Amniotic stem cell (primary cell): ENCODE measurements around the gene DYDC1.
"Not testable (repeated sequence)": the region's sequence is repeated elsewhere in the genome, so short reads cannot be mapped to it uniquely, and the experiment has no call there.

Source experiments
- DNase-seq: peaks from one replicate; lab custom pipeline; 2025; lab: John Stamatoyannopoulos, UW

Gene DYDC1

DNA sequence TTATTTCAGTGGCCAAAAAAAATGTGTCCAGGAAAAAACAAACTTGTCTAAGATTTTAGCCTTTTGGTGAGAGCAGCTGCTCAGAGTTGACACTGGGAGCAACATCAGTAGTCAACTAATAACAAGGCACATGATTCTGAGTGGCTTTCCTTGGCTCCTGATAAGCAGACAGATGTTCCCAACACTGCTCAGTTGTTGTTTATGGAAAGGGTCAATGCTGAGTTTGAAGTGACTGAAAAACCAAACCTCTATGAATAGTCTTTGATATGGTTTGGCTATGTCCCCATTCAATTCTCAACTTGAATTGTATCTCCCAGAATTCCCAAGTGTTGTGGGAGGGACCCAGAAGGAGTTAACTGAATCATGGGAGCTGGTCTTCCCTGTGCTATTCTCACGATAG, 12.3 kb downstream of the DYDC1 start:
- no peak for DNase-seq

- DNase-seq: no peak
Measured at GRCh38 chr10:80333983-80334382, 22.6 kb downstream of the DYDC1 start.

GRCh38 chr10:80324891-80325364, 31.6 kb downstream of the DYDC1 start:
- no peak for DNase-seq

- DNase-seq: no peak
Measured at GRCh38 chr10:80324086-80324485, 32.5 kb downstream of the DYDC1 start.

DNA sequence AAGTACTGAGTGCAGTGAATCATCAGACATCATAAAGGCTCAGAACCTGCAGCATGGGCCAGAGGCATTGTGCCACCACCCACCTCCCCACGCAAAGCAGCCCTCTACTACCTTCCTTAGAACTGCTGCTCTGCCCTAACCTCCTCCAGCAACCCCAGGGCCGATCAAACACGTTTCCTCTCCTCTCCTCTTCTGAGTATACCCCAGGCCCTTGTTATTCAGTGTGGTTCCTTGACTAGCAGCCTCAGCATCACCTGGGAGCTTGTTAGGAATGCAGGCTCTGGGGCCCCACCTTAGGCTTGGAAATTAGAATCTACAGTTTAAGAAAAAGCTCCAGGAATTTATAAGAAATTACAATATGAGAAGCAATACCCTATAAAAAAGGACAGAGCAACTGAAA, 33.2 kb downstream of the DYDC1 start:
- no peak for DNase-seq

DNA sequence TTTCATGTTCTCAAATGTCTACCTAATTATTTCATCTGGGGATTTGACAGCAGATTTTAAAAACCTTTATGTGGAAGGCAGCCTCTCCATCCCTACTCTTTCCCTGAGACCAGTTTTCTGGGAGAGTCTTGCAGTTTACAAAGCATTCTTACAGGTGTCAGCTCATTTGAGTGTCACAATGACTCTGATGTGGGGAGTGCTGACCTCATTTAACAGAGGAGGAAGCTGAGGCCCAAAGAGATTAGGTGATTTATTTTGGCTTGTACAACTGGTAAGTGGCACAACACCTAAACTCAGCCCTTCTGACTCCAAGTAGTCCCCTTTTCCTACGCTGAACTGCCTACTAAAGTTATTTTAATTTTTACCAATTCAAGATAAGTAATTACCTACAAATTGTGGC, 33.8 kb downstream of the DYDC1 start:
- no peak for DNase-seq

DNA sequence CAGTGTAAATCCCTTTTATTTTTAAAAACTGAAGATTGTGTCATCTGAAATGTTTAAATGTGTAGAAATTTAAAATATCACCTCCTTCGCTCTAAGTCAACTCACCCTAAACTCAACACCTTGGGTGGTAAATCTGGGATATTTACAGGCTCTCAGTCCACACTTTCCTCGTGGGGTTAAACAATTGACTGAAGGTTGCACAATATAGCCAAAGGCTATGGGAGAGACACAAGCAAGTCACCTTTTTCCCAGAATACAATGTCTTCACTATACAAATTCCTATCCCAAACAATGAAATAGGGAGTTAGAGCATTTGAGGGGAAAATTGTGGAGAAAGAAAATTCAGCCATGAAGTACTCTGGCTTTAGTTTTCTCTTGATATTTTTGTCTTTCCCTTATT, 34.4 kb downstream of the DYDC1 start:
- no peak for DNase-seq

DNA sequence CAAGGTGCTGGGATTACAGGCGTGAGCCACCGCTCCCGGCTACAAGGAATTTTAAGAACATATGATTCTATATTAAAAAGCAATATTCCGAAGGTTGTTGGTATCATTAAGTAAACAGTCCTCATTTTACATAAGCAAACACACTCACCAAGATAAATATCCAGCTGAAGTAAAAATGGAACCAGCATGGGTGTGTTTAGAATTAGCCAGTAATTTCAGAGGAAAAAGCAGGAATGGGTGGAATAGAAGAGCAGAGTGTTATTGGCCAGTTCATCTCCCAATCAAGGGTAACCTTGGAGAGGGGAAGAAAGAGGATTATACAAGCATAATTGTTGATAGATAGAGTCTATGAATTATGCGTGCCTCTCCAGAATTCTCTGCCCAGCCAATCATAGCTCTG, 35.4 kb downstream of the DYDC1 start:
- DNase-seq: no peak

- DNase-seq: no peak
Measured at GRCh38 chr10:80320377-80320776, 36.2 kb downstream of the DYDC1 start.

DNA sequence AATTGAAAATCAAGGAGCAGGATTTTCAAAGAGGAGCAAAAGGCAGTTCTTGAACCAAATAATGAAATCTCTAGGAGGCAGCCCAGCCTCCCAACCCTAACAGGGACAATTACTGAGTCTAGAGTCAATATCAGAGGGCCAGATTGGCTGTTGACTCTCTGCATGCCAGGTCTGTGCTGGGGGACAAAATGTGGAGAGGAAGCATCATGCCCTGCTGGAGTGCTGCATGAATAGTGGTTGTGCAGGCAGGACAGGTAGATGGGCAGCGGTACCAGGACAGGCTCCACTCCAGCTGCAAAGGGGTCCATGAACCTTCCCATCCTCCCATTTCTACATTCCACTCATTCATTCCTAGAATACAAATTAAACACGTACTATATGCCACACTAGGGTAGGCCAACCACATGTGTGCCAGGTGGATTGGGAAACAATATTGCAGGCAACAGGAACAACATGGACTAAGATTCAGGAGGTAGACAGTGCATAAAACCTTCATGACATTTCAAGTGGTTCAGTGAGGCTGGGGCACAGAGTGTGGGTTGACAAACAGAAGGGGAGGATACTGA, 36.7 kb downstream of the DYDC1 start:
- DNase-seq: no peak

- DNase-seq: no peak
Measured at GRCh38 chr10:80319318-80319717, 37.2 kb downstream of the DYDC1 start.

GRCh38 chr10:80318742-80319141, 37.8 kb downstream of the DYDC1 start:
- no peak for DNase-seq

DNA sequence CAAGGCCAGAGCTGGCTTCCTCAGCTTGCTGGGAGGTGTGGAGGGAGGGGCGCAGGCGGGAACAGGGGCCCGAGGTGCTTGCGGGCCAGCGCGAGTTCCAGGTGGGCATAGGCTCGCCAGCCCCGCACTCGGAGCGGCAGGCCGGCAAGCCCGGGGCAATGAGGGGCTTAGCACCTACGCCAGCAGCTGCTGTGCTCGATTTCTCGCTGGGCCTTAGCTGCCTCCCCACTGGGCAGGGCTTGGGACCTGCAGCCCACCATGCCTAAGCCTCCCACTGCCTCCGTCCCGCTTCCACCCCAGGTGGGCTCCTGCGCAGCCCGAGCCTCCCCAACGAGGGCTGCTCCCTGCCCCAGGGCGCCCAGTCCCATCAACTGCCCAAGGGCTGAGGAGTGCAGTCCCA, 41.2 kb downstream of the DYDC1 start:
- no peak for DNase-seq

- DNase-seq: no peak
Measured at GRCh38 chr10:80313523-80313922, 43.0 kb downstream of the DYDC1 start.

DNA sequence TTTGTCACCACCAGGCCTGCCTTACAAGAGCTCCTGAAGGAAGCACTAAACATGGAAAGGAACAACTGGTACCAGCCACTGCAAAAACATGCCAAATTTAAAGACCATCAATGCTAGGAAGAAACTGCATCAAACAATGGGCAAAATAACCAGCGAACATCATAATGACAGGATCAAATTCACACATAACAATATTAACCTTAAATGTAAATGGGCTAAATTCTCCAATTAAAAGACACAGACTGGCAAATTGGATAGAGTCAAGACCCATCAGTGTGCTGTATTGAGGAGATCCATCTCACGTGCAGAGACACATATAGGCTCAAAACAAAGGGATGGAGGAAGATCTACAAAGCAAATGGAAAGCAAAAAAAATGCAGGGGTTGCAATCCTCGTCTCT, 50.6 kb downstream of the DYDC1 start:
- DNase-seq: not testable (repeated sequence)

DNA sequence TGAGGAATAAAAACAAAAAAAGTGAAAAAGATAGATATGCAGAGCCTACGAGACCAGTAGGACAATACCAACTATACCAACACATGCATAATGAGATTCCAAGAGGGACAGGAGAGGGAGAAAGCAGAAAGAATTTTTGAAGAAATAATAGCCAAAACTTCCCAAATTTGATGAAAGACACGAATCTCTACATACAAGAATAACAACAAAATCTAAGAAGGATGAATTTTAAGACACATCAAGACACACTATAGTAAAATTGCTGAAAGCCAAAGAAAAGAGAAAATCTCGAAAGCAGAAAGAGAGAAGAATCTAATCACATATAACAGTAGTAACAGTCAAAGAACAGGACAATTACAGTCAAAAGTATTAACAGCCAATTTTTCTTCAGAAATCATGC, 59.6 kb downstream of the DYDC1 start:
- DNase-seq: no peak

GRCh38 chr10:80292607-80293239, 63.8 kb downstream of the DYDC1 start:
- DNase-seq: no peak

- no peak for DNase-seq
Measured at GRCh38 chr10:80290474-80291220, 65.9 kb downstream of the DYDC1 start.

DNA sequence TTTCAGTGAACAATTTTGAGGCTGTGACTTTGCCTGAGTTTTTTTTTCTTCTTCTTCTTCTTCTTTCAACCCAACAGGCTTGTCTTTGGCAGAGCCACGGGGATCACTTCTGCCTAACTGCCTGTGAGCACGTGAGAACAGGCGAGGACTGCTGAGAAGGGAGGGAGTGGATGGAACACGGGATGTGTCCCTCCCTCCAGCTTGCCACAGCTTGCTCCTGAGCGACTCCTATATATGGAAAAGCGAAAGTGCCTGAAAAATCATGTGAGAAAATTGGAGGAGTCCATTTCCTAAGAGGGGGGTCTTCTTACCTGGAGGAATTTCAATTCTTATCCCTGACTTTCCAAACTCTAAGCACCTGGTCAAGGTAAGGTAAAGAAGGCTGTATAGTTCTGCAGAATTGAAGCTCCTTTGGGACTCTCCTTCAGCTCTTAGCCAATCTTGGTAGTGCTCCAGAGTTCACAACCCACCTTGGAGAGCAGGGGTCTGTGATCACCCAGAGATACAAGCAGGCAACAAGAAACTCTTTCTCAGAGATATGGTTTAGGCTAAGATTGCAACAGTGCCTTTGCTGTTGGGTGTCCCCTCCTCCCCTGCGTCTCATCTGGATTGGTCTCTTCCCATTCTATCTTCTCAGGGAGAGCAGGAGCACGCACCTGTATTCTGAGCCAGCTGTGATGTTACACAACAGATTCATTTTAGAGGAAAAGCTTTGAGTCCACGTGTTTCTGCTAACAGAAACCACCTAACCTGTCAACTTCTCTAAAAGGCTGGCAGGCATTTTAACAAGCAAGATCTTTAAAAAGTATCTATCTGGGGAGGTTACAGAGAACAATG, 66.9 kb downstream of the DYDC1 start, which contains the start of gene MAT1A:
Gene MAT1A (minus strand): TSS at position 208 of the 837 bp plus-strand sequence. CDS start 235 bp downstream, outside the sequence.
- no peak for DNase-seq

DNA sequence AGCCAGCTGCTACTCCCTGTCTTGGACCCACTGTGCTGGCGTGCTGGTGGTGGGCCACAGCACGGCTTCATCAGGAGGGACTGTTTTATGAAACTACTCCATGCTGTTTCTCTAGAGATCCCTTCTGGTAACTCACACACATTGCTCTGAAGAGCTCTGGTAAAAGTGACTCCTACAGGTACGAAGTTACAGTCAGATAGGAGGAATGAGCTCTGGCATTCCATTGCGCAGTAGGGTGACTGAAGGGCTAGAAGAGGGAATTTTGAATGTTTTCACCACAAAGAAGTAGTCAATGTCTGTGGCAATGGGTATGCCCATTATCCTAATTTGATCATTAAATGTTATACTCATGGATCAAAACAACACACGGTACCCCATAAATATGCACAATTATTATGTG, 67.7 kb downstream of the DYDC1 start:
- DNase-seq: no peak
